Keratinocyte (primary cell): Measurements from ENCODE around the gene GCNT4. TPM values are rescaled to one million over a fixed set of nuclear protein-coding genes. Genes with fewer than 3 reads are reported as not detected.

Experiments used
- DNase-seq: peaks from one replicate; pipeline ENCODE4 v3.0.0-alpha.2; 2011; ENCODE audit warnings: low read depth, missing footprints, low spot score
- FAIRE-seq: peaks from 2 replicates; lab custom pipeline; 2011; peaks lifted over from hg19 to GRCh38; lab: Jason Lieb, UNC
- H2AFZ ChIP-seq: 2 replicates; pipeline ENCODE4 v1.6.0; 2012; ENCODE audit warnings: low read length, control low read depth, inconsistent platforms; ENCODE audit not compliant: control insufficient read depth
- H3K27ac ChIP-seq: 2 replicates; pipeline ENCODE4 v1.5.1; 2011; ENCODE audit warnings: low read length; ENCODE audit not compliant: control insufficient read depth, insufficient read depth
- H3K27me3 ChIP-seq: 3 replicates; pipeline ENCODE4 v1.6.0; 2011; ENCODE audit warnings: low read length; ENCODE audit not compliant: control insufficient read depth, insufficient read depth; ENCODE audit errors: extremely low read depth
- H3K36me3 ChIP-seq, 2 experiments: 2 replicates in 1 of 2; 3 replicates in 1 of 2; pipeline ENCODE4 v1.5.1; 2011; ENCODE audit warnings: low read length in 2 of 2, mild to moderate bottlenecking in 1 of 2; ENCODE audit not compliant: control insufficient read depth in 2 of 2, insufficient read depth in 2 of 2; ENCODE audit errors: extremely low read depth in 1 of 2
- H3K4me1 ChIP-seq: 3 replicates; pipeline ENCODE4 v1.5.1; 2011; ENCODE audit warnings: low read length; ENCODE audit not compliant: control insufficient read depth, insufficient read depth; ENCODE audit errors: extremely low read depth
- H3K4me2 ChIP-seq: 3 replicates; pipeline ENCODE4 v1.6.0; 2011; ENCODE audit warnings: low read depth, low read length; ENCODE audit not compliant: control insufficient read depth, insufficient read depth; ENCODE audit errors: extremely low read depth
- H3K4me3 ChIP-seq, 3 experiments: fragments of 200-600 bp in 1 of 3; sonication (generic) in 1 of 3; 2 replicates in 2 of 3; 3 replicates in 1 of 3; pipeline ENCODE4 v1.5.1; 2011 to 2016; ENCODE audit warnings: low read length in 3 of 3, mild to moderate bottlenecking in 3 of 3, control low read depth in 2 of 3, inconsistent platforms in 1 of 3, low read depth in 1 of 3, mixed read lengths in 1 of 3, mixed run types in 1 of 3, moderate library complexity in 1 of 3; ENCODE audit not compliant: control insufficient read depth in 2 of 3, insufficient read depth in 2 of 3; ENCODE audit errors: extremely low read depth in 1 of 3
- H3K79me2 ChIP-seq: 2 replicates; pipeline ENCODE4 v1.6.0; 2012; ENCODE audit warnings: low read length; ENCODE audit not compliant: control insufficient read depth, insufficient read depth
- H3K9ac ChIP-seq: 3 replicates; pipeline ENCODE4 v1.6.0; 2011; ENCODE audit warnings: low read length; ENCODE audit not compliant: control insufficient read depth, insufficient read depth; ENCODE audit errors: extremely low read depth
- H3K9me1 ChIP-seq: 3 replicates; pipeline ENCODE4 v1.6.0; 2011; ENCODE audit warnings: low read length; ENCODE audit not compliant: control insufficient read depth, insufficient read depth; ENCODE audit errors: extremely low read depth
- H3K9me3 ChIP-seq: 2 replicates; pipeline ENCODE4 v1.5.1; 2012; ENCODE audit warnings: low read depth, low read length; ENCODE audit not compliant: control insufficient read depth
- H4K20me1 ChIP-seq: 3 replicates; pipeline ENCODE4 v1.6.0; 2011; ENCODE audit warnings: low read length; ENCODE audit not compliant: control insufficient read depth, insufficient read depth; ENCODE audit errors: extremely low read depth
- CTCF ChIP-seq, 3 experiments: IDR thresholded peaks in 1 of 3; conservative IDR thresholded peaks in 1 of 3; optimal IDR thresholded peaks in 1 of 3; 2 replicates in 2 of 3; 3 replicates in 1 of 3; pipeline versions ENCODE3 to v1.5.1; 2011; ENCODE audit warnings: low read length in 3 of 3, mild to moderate bottlenecking in 3 of 3, moderate library complexity in 2 of 3, control low read depth in 1 of 3, inconsistent platforms in 1 of 3; ENCODE audit not compliant: insufficient read depth in 2 of 3; ENCODE audit errors: extremely low read depth in 1 of 3
- EZH2 ChIP-seq: IDR thresholded peaks from one replicate; pipeline ENCODE4 v1.6.1; 2012; ENCODE audit warnings: inconsistent platforms, mild to moderate bottlenecking, low read length, moderate library complexity
- dilution Hi-C: fragments of 300-500 bp; cut with MboI; formaldehyde crosslinking; loops from one replicate; pipeline ENCODE4 v1.7.0; 2020; ENCODE audit warnings: low sequenced_read_pairs; ENCODE audit not compliant: extremely low pct_ligation_motif_present
- polyA plus RNA-seq, 5 experiments: library from polyadenylated mRNA; depleted of rRNA in 3 of 5; stranded (reverse) in 3 of 5; stranded (forward) in 1 of 5; unstranded in 1 of 5; fragments of >200 nt; gene quantifications; 1 replicate in 1 of 5; 2 replicates in 3 of 5; 3 replicates in 1 of 5; pipeline versions ENCODE4 v1.2.1 to v1.2.3, GENCODE V29; 2011 to 2012; ENCODE audit warnings: missing spikeins in 2 of 5, low read depth in 1 of 5, low replicate concordance in 1 of 5

The GCNT4 gene
- polyA plus RNA-seq, 1 donor (not counting 4 experiments of a cell fraction or from before 2014, with no cell fraction given) = 3.2 TPM

- TF ChIP-seq EZH2 = no peak
- TF ChIP-seq CTCF (optimal IDR thresholded peaks at IDR 0.05 in 1 of 3, IDR thresholded peaks at IDR 0.05 in 1 of 3, conservative IDR thresholded peaks at IDR 0.05 in 1 of 3; ENCODE audit: extremely low read depth in 1 of 3, insufficient read depth in 2 of 3, low read length in 3 of 3) = no peak
- H3K4me2 ChIP-seq = no peak overlapping the region
Measured at GRCh38 chr5:75072061-75072460, 19.7 kb upstream of the GCNT4 start.

GRCh38 chr5:75071100-75071499 is 18.7 kb upstream of the GCNT4 start:
- dilution Hi-C loops = no loop called here
- FAIRE-seq (no peak), DNase-seq (no peak)
- H3K79me2 ChIP-seq = no peaks in the 10 kb centered on the region
- no peak overlapping the region for H3K27ac ChIP-seq
- H3K4me3 ChIP-seq = no peak overlapping the region
- TF ChIP-seq CTCF (optimal IDR thresholded peaks at IDR 0.05 in 1 of 3, IDR thresholded peaks at IDR 0.05 in 1 of 3, conservative IDR thresholded peaks at IDR 0.05 in 1 of 3; ENCODE audit: extremely low read depth in 1 of 3, insufficient read depth in 2 of 3, low read length in 3 of 3) = no peak
- TF ChIP-seq EZH2 = no peak
- H3K9ac ChIP-seq = no peak overlapping the region
- H3K27me3 ChIP-seq = no peaks in the 10 kb centered on the region
- no peaks in the 10 kb centered on the region for H4K20me1 ChIP-seq
- H3K4me2 ChIP-seq = no peak overlapping the region
- no peak overlapping the region for H2AFZ ChIP-seq
- no peaks in the 10 kb centered on the region for H3K9me1 ChIP-seq
- no peaks in the 10 kb centered on the region for H3K4me1 ChIP-seq
- no peaks in the 10 kb centered on the region for H3K9me3 ChIP-seq
- no peaks in the 10 kb centered on the region for H3K36me3 ChIP-seq

More at GRCh38 chr5:75072061-75072460, 19.7 kb upstream of the GCNT4 start:
- DNase-seq = no peak
- dilution Hi-C loops = no loop called here
- Histone ChIP-seq H2AFZ (no peak overlapping the region), H3K27me3 (no peaks in the 10 kb centered on the region), H3K4me1 (no peaks in the 10 kb centered on the region), H3K9me1 (no peaks in the 10 kb centered on the region), H3K4me3 (no peak overlapping the region), H3K79me2 (no peaks in the 10 kb centered on the region), H3K27ac (no peak overlapping the region), H3K36me3 (no peaks in the 10 kb centered on the region), H3K9me3 (no peaks in the 10 kb centered on the region), H3K9ac (no peak overlapping the region), H4K20me1 (no peaks in the 10 kb centered on the region)
- no peak for FAIRE-seq
